Right kidney (tissue), 9 donors: ENCODE measurements around the gene IZUMO3.
"Not testable (repeated sequence)": the region's sequence is repeated elsewhere in the genome, so short reads cannot be mapped to it uniquely, and the experiment has no call there.

Experiments
- DNase-seq: peaks from one replicate; pipeline ENCODE4 v3.0.0-alpha.2; 2016
- long read RNA-seq, 8 donors: transcript quantifications; one replicate each; lab custom pipeline, GENCODE V29; 2026

Gene IZUMO3
- long read RNA-seq, donor 1: 0 reads
- long read RNA-seq, donor 2: 0 reads
- long read RNA-seq, donor 3: 0 reads
- long read RNA-seq, donor 4: 0 reads
- long read RNA-seq, donor 5: 0 reads
- long read RNA-seq, donor 6: 0 reads
- long read RNA-seq, donor 7: 0 reads
- long read RNA-seq, donor 8: 0 reads

DNA sequence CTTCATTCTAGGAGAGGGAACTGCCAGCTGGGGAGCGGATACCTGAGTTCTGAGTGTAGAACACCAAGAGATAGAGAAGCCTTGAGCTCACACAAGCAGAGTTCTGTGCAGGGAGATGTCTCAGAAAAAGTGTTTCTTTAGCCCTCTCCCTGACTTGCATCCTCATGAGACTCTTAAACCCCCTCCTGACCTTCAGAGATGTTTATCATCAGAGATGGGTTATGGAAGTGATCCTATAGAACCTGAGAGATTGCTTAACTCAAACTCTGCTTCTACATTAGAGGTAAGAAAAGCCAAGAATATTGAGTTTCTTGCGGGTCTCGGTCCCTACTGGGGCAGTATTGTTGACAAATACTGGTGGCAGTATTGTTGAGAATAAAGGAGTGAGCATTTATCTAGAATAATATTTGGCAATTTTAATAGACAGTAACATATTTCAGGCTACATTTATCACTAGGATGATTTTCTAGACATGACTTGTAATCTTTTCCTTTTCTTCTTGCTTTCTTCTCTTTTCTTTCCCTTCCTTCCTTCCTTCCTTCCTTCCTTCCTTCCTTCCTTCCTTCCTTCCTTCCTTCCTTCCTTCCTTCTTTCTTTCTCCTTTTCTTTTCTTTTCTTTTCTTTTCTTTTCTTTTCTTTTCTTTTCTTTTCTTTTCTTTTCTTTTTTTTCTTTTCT lies at the start of gene IZUMO3:
Gene IZUMO3 (minus strand): TSS at position 51 of the 676 bp plus-strand sequence. CDS start 248 bp downstream, outside the sequence.
- no peak for DNase-seq

GRCh38 chr9:24594234-24594850 lies 48.6 kb upstream of the IZUMO3 start:
- DNase-seq: no peak

DNA sequence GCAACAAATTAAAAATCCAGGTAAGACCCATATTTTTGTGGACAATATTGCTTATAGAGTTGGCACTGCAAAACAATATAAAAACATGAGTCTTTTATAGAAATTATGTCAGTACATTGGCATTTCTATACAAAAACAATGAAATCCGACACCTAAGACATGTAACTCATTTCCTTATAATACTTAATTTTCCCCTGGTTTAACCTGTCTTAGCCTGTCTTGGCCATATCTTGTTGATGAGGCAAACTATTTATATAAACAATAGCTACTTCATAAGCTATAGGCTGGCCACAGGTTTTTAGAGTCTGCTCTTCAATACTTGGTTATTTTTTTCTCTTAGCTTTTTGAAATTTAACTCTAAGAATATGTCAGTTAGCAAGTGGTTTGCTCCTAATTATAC lies 44.7 kb upstream of the IZUMO3 start:
- no peak for DNase-seq

GRCh38 chr9:24587883-24588282 lies 42.2 kb upstream of the IZUMO3 start:
- no peak for DNase-seq

DNA sequence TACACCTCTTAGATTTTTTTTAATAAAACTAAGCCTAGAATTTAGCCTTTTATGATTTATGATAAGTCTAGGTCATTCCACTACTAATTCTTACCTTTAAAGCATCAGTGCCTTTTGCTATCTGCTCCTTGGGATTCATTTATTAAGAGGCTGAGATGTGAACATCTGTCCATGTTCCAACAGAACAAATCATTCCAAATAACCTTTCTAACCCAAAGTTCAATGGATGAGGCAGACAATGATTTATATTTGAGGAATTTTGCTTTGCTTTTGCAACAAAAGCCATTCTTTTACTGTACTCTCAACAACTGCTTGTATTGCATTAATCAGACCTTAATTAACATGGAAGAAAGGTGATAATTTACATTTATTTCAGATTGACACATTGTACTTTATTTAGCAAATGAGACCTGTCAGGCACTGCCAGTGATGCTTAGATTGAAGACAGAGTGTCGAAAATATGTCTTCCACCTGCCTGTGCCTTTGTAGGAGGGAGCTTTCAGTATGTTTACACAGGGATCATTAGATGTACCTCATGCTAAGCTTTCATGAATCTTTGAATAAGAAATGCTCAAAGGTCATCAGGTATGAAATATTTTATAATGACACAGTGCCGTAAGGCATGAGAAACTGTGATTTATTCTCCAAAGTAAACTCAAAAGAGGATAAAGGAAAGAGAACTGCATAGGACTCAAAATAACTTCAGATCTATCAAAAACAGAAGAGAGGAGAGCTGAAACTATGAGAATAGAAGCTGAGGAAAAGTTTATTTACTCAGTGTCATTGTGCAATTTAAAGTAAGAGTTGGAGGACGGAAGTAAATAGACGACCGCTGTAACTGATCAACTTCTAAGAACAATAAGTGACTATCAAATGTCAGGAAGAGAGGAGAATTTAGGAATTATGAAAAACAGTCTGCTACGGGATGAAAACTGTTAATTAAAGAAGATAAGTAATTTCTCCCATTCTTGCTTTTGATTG lies 36.7 kb upstream of the IZUMO3 start:
- no peak for DNase-seq

DNA sequence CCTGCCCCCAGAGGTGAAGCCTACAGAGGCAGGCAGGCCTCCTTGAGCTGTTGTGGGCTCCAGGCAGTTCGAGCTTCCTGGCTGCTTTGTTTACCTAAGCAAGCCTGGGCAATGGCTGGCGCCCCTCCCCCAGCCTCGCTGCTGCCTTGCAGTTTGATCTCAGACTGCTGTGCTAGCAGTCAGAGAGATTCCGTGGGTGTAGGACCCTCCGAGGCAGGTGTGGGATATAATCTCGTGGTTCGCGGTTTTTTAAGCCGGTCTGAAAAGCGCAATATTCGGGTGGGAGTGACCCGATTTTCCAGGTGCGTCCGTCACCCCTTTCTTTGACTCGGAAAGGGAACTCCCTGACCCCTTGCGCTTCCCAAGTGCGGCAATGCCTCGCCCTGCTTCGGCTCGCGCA lies 34.3 kb upstream of the IZUMO3 start:
- DNase-seq: not testable (repeated sequence)

- no peak for DNase-seq
These were observed 26.7 kb upstream of the IZUMO3 start for GRCh38 chr9:24572406-24572805.

DNA sequence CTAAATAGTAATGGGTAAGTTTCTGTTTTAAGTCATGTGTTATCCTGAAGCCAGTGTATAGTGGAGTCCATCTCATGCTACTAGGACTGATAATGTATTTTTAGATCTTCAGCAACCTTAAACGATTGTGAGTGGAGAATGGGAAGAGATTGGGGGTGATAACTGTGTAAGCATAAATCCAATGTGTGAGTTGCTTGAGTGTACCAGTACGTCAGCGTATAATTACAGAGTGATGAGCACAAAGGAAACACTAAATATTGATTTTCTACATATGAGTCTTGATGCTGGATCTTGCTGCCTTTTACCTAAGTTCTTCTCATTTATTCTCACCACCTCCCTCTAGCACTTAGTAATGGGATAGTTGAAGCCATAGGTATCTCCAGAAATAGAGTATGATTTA lies 16.3 kb upstream of the IZUMO3 start:
- no peak for DNase-seq

DNA sequence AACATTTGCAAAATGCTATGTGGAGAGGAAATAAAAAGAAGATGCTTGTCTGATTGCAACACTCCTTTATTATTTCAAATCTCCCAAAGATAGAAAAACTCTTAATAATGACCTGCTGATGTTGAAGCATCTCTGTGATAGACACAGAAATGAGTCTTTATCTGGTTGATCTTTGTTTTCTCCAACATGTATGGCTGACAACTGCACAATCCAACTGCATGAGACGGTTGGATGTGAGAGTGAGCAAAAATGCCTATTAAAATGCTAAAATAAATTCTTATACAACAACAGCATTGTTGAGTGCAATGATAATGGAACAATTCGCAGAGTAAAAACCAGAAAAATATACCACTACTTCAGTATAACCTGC lies 7.5 kb upstream of the IZUMO3 start:
- no peak for DNase-seq

GRCh38 chr9:24552526-24553182 lies 7.0 kb upstream of the IZUMO3 start:
- no peak for DNase-seq

DNA sequence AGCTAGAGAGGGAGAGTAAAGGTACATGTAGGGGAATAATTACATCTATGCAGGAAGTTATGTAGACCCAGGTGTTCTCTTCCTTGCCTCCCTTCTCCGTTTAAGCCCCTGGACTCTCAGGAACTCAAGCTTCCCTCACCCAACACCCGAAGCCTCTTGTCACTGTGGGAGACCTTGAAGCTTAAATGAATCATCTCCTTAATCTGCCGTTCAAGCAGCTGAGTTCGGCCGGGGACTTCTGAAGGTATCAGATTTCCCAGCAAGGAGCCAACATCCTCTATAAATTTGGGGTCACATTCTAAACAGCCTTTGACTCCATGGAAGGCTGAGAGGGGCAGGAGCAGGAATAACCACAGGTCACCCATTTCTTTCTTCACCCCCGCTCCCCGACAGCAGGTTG lies 412 bp downstream of the IZUMO3 start:
- no peak for DNase-seq

- DNase-seq: no peak
These were observed 27.2 kb downstream of the IZUMO3 start for GRCh38 chr9:24518545-24518944.

DNA sequence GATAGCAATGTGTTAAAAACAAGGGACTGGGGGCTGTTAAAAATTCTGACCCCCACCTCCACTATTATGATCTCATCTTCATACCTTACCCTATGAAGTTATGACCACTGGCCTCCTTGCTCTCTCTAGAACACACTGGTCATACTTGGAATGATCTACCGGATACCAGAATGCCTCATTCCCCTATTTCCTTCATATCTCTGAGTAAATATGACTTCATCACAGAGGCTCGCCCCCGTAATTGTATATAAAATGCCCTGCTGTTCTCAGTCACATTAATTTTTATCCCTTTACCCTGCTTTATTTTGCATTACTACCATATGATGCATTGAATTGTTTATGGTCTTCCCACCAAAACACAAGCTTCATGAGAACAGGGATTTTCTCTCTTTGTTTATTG lies 29.2 kb downstream of the IZUMO3 start:
- no peak for DNase-seq

DNA sequence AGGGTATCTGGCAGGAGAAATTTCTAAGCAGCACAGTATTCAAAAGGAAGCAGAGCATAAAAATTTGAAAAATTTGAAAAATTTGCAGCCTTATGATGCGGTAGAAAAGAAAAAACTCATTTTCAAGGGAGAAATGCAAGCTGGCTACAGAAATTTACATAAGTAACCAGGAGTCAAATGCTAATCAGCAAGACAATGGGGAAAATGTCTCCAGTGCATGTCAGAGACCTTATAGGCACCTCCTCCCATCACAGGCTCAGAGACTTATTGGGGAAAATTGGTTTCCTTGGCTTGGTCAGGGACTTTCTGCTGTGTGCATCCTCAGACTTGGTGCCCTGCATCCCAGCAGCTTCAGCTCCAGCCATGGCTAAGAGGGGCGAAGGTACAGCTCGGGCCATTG lies 35.8 kb downstream of the IZUMO3 start:
- DNase-seq: no peak

DNA sequence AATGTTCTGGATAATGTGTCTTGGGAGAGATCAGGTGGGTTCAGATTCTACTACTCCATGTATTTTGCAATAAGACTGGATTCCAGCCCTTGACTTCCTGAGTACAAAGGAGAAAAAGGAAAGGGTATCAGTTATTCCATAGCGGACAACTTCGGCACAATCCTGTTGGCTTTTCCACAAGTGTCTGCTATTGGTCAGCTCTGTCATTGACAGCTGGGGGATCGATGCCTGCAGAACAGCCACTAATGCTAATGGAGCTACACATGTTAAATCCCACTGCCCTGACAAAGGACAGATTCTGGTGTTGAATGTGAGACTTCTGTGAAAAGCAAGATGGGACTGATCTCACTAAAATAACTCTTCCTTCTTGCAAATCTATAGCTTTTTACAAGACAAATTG lies 41.2 kb downstream of the IZUMO3 start:
- DNase-seq: no peak

DNA sequence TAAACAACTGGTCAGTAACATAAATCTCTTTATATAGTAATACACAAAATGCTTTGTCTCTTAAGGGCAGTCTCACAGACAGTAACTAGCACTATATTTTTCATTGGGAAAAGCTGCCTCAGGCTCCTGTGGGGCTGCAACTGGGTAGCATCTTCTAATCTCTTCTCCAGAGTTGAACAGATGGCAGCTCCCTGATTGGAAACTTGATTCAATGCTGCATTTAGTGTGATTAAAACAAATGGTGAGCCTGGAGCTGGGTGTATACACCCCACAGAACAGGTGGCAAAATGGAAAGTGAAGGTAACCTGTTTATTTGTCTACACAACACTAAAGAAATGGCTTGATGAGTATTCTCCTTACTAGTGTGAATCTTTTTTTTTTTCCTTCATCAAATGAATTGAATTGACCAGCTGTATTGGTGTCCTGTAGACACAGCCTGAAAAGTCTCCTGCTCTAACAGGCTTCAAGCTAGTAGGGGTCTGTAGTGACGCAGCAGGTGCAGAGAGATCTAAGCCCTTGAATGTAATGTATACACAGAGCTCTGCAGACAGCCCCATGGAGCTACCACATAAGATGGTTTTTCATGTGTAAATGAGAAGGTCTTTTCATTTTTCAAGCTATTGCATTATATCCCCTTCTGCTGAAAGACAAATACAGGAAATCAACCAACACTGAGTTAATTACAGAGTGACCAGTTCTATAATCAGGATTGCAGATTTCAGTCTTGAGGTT lies 43.3 kb downstream of the IZUMO3 start:
- DNase-seq: no peak

GRCh38 chr9:24500761-24501160 lies 44.9 kb downstream of the IZUMO3 start:
- no peak for DNase-seq

DNA sequence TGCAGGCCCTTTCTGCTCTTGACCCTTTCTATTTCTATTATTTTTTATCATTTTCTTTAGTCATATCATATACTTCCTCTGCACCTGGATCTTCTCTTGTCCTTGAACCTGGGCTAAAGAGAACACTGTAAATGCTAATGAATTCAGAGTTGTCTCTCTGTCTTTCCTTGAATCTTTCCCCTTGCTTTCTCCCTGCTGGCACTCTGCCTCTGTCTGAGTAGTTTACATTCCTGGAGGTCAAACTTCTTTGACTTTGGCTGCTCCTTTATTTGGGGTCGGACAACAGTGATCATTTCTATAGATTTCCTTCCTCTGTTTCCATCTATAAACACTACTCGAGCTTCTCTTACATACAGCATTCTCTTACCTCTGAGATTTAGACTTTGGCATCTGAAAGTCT lies 47.1 kb downstream of the IZUMO3 start:
- DNase-seq: no peak

- DNase-seq: no peak
These were observed 48.0 kb downstream of the IZUMO3 start for GRCh38 chr9:24497671-24498070.
